SH-SY5Y (cell line): ENCODE measurements around the gene SPPL3.

ENCODE experiments used
- GATA2 ChIP-seq: IDR thresholded peaks from 2 replicates; pipeline ENCODE4 v1.6.1; 2011; ENCODE audit warnings: mild to moderate bottlenecking, low read depth, low read length
- GATA3 ChIP-seq: IDR thresholded peaks from 2 replicates; pipeline ENCODE4 v1.6.1; 2011; ENCODE audit warnings: low read depth, mild to moderate bottlenecking, low read length, moderate library complexity

GRCh38 chr12:120764816-120765215, 139.3 kb downstream of the SPPL3 start:
- TF ChIP-seq GATA2 (no peak), GATA3 (no peak)
